HG02759 (cell line): Measurements from ENCODE around the gene DOK3.
"Not testable (repeated sequence)": the region's sequence is repeated elsewhere in the genome, so short reads cannot be mapped to it uniquely, and the experiment has no call there.

Experiments used
- ATAC-seq: cut with Tn5 transposase; IDR thresholded peaks from one replicate; pipeline ENCODE4 v1.9.1; 2021; ENCODE audit warnings: mild to moderate bottlenecking, moderate library complexity; ENCODE audit not compliant: unreplicated experiment

Gene DOK3

GRCh38 chr5:177536386-177536785 lies 26.8 kb upstream of the DOK3 start:
- ATAC-seq, result no peak

GRCh38 chr5:177535125-177535524 lies 25.5 kb upstream of the DOK3 start:
- no peak for ATAC-seq

GRCh38 chr5:177534433-177534832 lies 24.8 kb upstream of the DOK3 start:
- ATAC-seq, result not testable (repeated sequence)

GRCh38 chr5:177531209-177531940 lies 21.7 kb upstream of the DOK3 start:
- no peak for ATAC-seq

GRCh38 chr5:177530638-177531037 lies 21.0 kb upstream of the DOK3 start:
- ATAC-seq, result no peak

- ATAC-seq, result no peak
Observed at GRCh38 chr5:177529247-177530203, 19.9 kb upstream of the DOK3 start.

GRCh38 chr5:177528631-177529030 lies 19.0 kb upstream of the DOK3 start:
- no peak for ATAC-seq

- ATAC-seq, result no peak
Observed at GRCh38 chr5:177527595-177527994, 18.0 kb upstream of the DOK3 start.

- ATAC-seq, result no peak
Observed at GRCh38 chr5:177526791-177527190, 17.2 kb upstream of the DOK3 start.

- no peak for ATAC-seq
Observed at GRCh38 chr5:177526191-177526590, 16.6 kb upstream of the DOK3 start.

- no peak for ATAC-seq
Observed at GRCh38 chr5:177524941-177525655, 15.5 kb upstream of the DOK3 start.

- ATAC-seq, result no peak
Observed at GRCh38 chr5:177524539-177524900, 14.9 kb upstream of the DOK3 start.

- no peak for ATAC-seq
Observed at GRCh38 chr5:177523711-177524538, 14.3 kb upstream of the DOK3 start.

GRCh38 chr5:177520916-177521513 lies 11.4 kb upstream of the DOK3 start:
- ATAC-seq, result no peak

GRCh38 chr5:177520271-177520670 lies 10.6 kb upstream of the DOK3 start:
- no peak for ATAC-seq

GRCh38 chr5:177519463-177520235 lies 10.0 kb upstream of the DOK3 start:
- ATAC-seq, result no peak

GRCh38 chr5:177516601-177517568 lies 7.3 kb upstream of the DOK3 start, which contains the start of gene DDX41:
TSS of gene DDX41 (minus strand) at chr5:177516961. CDS start at chr5:177516945, 16 bp downstream.
- peak; percentile 82 for ATAC-seq

GRCh38 chr5:177515580-177515979 lies 6.0 kb upstream of the DOK3 start:
- no peak for ATAC-seq
